ENCODE results near the gene MOB3A. TPM values are rescaled to one million over a fixed set of nuclear protein-coding genes. Genes with fewer than 3 reads are reported as not detected.

MOB3A gene
- total RNA-seq, 1 experiment from 2014 or later = 11.7 TPM

DNA sequence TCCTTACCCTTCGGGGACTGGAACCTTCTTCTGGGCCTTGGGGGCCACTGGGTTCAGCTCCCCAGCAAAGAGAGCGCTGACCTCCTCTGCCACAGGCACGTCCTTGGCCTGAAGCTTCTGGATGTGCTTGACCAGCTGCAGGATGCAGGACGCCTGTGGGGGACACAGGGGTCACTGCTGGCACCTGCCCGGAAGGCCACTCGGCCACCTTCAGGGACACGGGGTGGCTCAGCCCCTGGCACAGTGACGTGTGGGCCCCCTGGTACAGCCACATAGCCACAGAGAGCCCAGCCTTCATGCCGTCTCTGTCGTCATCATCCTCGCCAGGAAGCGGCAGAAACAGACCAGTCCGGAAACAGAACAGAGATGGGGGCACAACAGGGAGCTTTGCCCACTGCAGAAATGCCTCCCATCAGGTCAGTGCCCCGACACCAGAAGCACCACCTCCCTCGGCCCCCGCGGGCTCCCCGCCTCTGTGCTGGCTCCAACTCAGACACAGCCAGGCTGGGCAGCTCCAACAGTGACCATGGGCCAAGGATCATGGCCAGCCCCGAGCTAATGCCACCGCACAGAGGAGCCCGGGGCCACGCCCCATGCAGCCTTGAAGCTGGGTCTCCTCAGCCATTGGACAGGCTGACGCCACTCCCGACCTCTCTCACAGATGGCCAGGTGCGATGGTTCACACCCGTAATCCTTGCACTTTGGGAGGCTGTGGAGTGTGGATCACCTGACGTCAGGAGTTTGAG, 21.3 kb upstream of the MOB3A start:
- no peak overlapping the region for H3K4me3 ChIP-seq (ENCODE audit: low read depth, low read length)
- no peaks in the 10 kb centered on the region for H3K9me3 ChIP-seq
- H3K36me3 ChIP-seq (ENCODE audit: control insufficient read depth, insufficient read depth, low read length) = peaks cover 3% of the 10 kb centered on the region
- Mint-ChIP-seq H3K27me3 (ENCODE audit: insufficient read depth, unreplicated experiment) (no peaks in the 10 kb centered on the region), H3K9me3 (ENCODE audit: unreplicated experiment) (no peaks in the 10 kb centered on the region), H3K36me3 (ENCODE audit: insufficient read depth, unreplicated experiment) (peaks cover 99% of the 10 kb centered on the region), H3K4me3 (ENCODE audit: unreplicated experiment) (no peak overlapping the region), H3K4me1 (ENCODE audit: low read depth, unreplicated experiment) (no peaks in the 10 kb centered on the region), H3K27ac (ENCODE audit: unreplicated experiment) (no peak overlapping the region)
- POLR2A ChIA-PET = no interaction called here
- H3K27me3 ChIP-seq (replicated peaks; ENCODE audit: control insufficient read depth, insufficient read depth, low read length) = no peaks in the 10 kb centered on the region
- TF ChIP-seq, protein P1, sequence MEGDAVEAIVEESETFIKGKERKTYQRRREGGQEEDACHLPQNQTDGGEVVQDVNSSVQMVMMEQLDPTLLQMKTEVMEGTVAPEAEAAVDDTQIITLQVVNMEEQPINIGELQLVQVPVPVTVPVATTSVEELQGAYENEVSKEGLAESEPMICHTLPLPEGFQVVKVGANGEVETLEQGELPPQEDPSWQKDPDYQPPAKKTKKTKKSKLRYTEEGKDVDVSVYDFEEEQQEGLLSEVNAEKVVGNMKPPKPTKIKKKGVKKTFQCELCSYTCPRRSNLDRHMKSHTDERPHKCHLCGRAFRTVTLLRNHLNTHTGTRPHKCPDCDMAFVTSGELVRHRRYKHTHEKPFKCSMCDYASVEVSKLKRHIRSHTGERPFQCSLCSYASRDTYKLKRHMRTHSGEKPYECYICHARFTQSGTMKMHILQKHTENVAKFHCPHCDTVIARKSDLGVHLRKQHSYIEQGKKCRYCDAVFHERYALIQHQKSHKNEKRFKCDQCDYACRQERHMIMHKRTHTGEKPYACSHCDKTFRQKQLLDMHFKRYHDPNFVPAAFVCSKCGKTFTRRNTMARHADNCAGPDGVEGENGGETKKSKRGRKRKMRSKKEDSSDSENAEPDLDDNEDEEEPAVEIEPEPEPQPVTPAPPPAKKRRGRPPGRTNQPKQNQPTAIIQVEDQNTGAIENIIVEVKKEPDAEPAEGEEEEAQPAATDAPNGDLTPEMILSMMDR (IDR thresholded peaks at IDR 0.05; ENCODE audit: insufficient read depth in 1 of 2, low read depth in 1 of 2, low read length in 1 of 2, severe bottlenecking in 1 of 2, unreplicated experiment in 1 of 2) = no peak
- CTCF ChIA-PET = no interaction called here
- DNase-seq = no peak
- BruUV-seq (replicated peaks) = no TSS peak
- intact Hi-C loops (cut with micrococcal nuclease; ENCODE audit: unreplicated experiment) = no loop called here
- no peaks in the 10 kb centered on the region for H3K4me1 ChIP-seq

DNA sequence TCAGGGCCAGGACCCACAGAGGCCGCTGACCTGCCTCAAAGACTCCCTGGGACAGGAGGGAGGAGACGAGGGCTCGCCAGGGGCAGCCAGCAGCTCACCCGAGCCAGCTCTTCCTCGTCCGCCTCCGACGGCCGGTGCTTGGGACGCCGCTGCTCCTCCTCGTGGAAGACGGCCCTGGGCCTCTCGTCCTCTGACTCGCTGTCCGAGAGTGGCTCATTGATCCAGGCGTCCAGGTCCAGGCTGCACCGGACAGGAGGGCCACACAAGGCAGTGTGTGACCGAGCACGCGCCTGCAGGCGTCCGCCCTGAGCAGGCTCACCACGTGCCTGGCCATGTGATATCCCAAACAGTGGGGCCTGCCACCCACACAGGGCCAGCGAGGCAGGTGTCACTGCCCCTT, 20.4 kb upstream of the MOB3A start:
- no peak overlapping the region for H3K4me3 ChIP-seq (ENCODE audit: low read depth, low read length)
- no peaks in the 10 kb centered on the region for H3K9me3 Mint-ChIP-seq (ENCODE audit: unreplicated experiment)
- peaks cover 5% of the 10 kb centered on the region for H3K36me3 ChIP-seq (ENCODE audit: control insufficient read depth, insufficient read depth, low read length)
- no TSS peak for BruUV-seq (replicated peaks)
- ChIA-PET POLR2A (no interaction called here), CTCF (no interaction called here)
- TF ChIP-seq, protein P1 (IDR thresholded peaks at IDR 0.05; ENCODE audit: insufficient read depth in 1 of 2, low read depth in 1 of 2, low read length in 1 of 2, severe bottlenecking in 1 of 2, unreplicated experiment in 1 of 2) = no peak
- intact Hi-C loops (cut with micrococcal nuclease; ENCODE audit: unreplicated experiment) = no loop called here
- H3K27ac Mint-ChIP-seq (ENCODE audit: unreplicated experiment) = no peak overlapping the region
- no peak for DNase-seq
- H3K36me3 Mint-ChIP-seq (ENCODE audit: insufficient read depth, unreplicated experiment) = peaks cover 97% of the 10 kb centered on the region
- no peaks in the 10 kb centered on the region for H3K9me3 ChIP-seq
- H3K27me3 Mint-ChIP-seq (ENCODE audit: insufficient read depth, unreplicated experiment) = no peaks in the 10 kb centered on the region
- H3K4me3 Mint-ChIP-seq (ENCODE audit: unreplicated experiment) = no peak overlapping the region
- no peaks in the 10 kb centered on the region for H3K27me3 ChIP-seq (replicated peaks; ENCODE audit: control insufficient read depth, insufficient read depth, low read length)
- H3K4me1 Mint-ChIP-seq (ENCODE audit: low read depth, unreplicated experiment) = no peaks in the 10 kb centered on the region
- no peaks in the 10 kb centered on the region for H3K4me1 ChIP-seq

DNA sequence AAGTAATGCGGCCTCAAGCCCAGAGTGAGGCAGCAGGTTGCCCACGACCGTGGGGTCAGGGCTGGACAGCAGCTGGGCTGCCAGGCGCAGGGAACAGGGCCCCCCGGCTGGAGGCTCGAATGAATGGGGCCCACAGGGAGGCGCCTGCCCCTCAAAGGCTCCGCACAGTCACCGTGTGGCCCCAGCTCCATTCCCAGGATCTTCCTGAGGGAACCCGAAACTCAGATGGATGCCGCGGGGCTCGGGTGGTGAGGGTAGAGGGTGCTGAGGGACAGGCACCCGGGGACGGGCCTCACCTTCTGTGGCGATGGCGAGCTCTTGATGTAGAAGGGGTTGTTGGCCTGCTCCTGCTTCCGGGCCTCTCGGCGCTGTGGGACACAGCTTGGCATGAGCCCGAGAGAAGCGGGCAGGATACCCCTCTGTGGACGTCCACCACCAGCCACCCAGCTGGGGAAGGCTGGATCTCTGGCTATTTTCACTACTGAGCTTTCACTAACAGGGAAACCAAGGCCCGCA, 19.8 kb upstream of the MOB3A start:
- H3K27me3 ChIP-seq (replicated peaks; ENCODE audit: control insufficient read depth, insufficient read depth, low read length) = no peaks in the 10 kb centered on the region
- H3K4me1 ChIP-seq = no peaks in the 10 kb centered on the region
- CTCF ChIA-PET = no interaction called here
- intact Hi-C loops (cut with micrococcal nuclease; ENCODE audit: unreplicated experiment) = no loop called here
- H3K4me3 Mint-ChIP-seq (ENCODE audit: unreplicated experiment) = no peak overlapping the region
- no TSS peak for BruUV-seq (replicated peaks)
- H3K36me3 ChIP-seq (ENCODE audit: control insufficient read depth, insufficient read depth, low read length) = peaks cover 5% of the 10 kb centered on the region
- no peaks in the 10 kb centered on the region for H3K9me3 Mint-ChIP-seq (ENCODE audit: unreplicated experiment)
- peaks cover 97% of the 10 kb centered on the region for H3K36me3 Mint-ChIP-seq (ENCODE audit: insufficient read depth, unreplicated experiment)
- H3K27me3 Mint-ChIP-seq (ENCODE audit: insufficient read depth, unreplicated experiment) = no peaks in the 10 kb centered on the region
- H3K4me1 Mint-ChIP-seq (ENCODE audit: low read depth, unreplicated experiment) = no peaks in the 10 kb centered on the region
- POLR2A ChIA-PET = no interaction called here
- H3K4me3 ChIP-seq (ENCODE audit: low read depth, low read length) = no peak overlapping the region
- TF ChIP-seq, protein P1 (IDR thresholded peaks at IDR 0.05; ENCODE audit: insufficient read depth in 1 of 2, low read depth in 1 of 2, low read length in 1 of 2, severe bottlenecking in 1 of 2, unreplicated experiment in 1 of 2) = no peak
- no peak for DNase-seq
- no peak overlapping the region for H3K27ac Mint-ChIP-seq (ENCODE audit: unreplicated experiment)
- H3K9me3 ChIP-seq = no peaks in the 10 kb centered on the region

Measured in Caco-2 (cell line).